KBM-7 (cell line): ENCODE measurements around the gene PANX1.
A peak's percentile ranks its signal among the peaks of the same experiment; 100 is the strongest.

Source experiments
- DNase-seq: peaks from one replicate; pipeline ENCODE4 v3.0.0-alpha.2; 2015
- in situ Hi-C: fragments of 300-500 bp; cut with MboI; formaldehyde crosslinking; loops from 2 replicates; pipeline ENCODE4 v1.14.3; 2020; ENCODE audit warnings: low sequenced_read_pairs, low pct_unique_long_range_greater_than_20kb, mixed read lengths

The PANX1 gene

GRCh38 chr11:94125407-94126115, 3.1 kb upstream of the PANX1 start:
- DNase-seq = no peak
- in situ Hi-C loops = no loop called here

GRCh38 chr11:94127638-94128037, 1.0 kb upstream of the PANX1 start:
- in situ Hi-C loops = no loop called here

GRCh38 chr11:94128291-94128745, 323 bp upstream of the PANX1 start:
- in situ Hi-C loops = no loop called here
- DNase-seq = no peak

More at GRCh38 chr11:94127638-94128037, 1.0 kb upstream of the PANX1 start:
- DNase-seq = no peak

- in situ Hi-C loops = no loop called here
- DNase-seq = peak; percentile 21
These were observed 1.1 kb downstream of the PANX1 start for GRCh38 chr11:94129512-94130297.

GRCh38 chr11:94130298-94131046, 1.8 kb downstream of the PANX1 start:
- in situ Hi-C loops = no loop called here
- no peak for DNase-seq

- in situ Hi-C loops = no loop called here
- DNase-seq = no peak
These were observed 2.5 kb downstream of the PANX1 start for GRCh38 chr11:94131047-94131717.

- no peak for DNase-seq
- in situ Hi-C loops = no loop called here
These were observed 3.1 kb downstream of the PANX1 start for GRCh38 chr11:94131718-94132115.

- in situ Hi-C loops = no loop called here
- DNase-seq = no peak
These were observed 3.5 kb downstream of the PANX1 start for GRCh38 chr11:94132152-94132558.

- DNase-seq = no peak
- in situ Hi-C loops = no loop called here
These were observed 4.3 kb downstream of the PANX1 start for GRCh38 chr11:94132823-94133408.

- in situ Hi-C loops = no loop called here
- no peak for DNase-seq
These were observed 5.1 kb downstream of the PANX1 start for GRCh38 chr11:94133752-94134151.

- in situ Hi-C loops = no loop called here
- DNase-seq = peak; percentile 24
These were observed 6.2 kb downstream of the PANX1 start for GRCh38 chr11:94134651-94135512.

GRCh38 chr11:94139416-94139815, 10.8 kb downstream of the PANX1 start:
- DNase-seq = no peak

GRCh38 chr11:94140154-94140655, 11.6 kb downstream of the PANX1 start:
- in situ Hi-C loops = no loop called here
- DNase-seq = no peak

More at GRCh38 chr11:94139416-94139815, 10.8 kb downstream of the PANX1 start:
- in situ Hi-C loops = no loop called here

- in situ Hi-C loops = no loop called here
- DNase-seq = no peak
These were observed 13.1 kb downstream of the PANX1 start for GRCh38 chr11:94141511-94142307.

GRCh38 chr11:94142308-94143281, 14.0 kb downstream of the PANX1 start:
- DNase-seq = no peak
- in situ Hi-C loops = no loop called here

- no peak for DNase-seq
- in situ Hi-C loops = no loop called here
These were observed 15.6 kb downstream of the PANX1 start for GRCh38 chr11:94144216-94144615.
